Measurements from ENCODE around the gene ILKAP.

The ILKAP gene

DNA sequence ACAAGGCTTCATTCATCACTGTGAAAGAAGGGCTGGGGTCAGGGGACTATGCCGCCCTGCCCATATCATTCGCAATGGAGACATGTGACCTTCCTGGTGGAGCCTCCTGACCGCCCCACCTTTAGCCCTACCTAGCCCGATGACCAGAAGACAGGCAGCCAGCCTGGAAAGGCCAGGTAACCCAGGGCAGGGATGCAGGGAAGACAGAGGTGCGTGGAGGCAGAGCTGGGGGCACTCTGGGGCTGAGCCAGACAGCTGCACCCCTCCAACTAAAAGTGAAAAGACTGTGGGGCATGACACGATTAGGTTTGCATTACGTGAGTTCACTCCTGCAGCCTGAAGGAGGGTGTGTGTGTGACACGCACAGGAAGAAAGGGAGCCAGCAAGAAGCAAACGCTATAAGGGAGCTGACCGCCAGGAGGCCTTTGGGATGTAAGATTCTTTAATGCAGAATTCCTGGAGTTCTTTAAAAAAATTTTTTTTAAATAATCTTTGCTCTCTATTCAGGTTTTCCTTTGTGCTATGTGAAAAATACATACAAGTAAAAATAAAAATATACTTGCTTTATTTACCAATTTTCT lies 40.1 kb upstream of the ILKAP start:
- no peaks in the 10 kb centered on the region for H3K36me3 ChIP-seq (ENCODE audit: control insufficient read depth, insufficient read depth, low read length)
- H3K9ac ChIP-seq: no peak overlapping the region
- H3K27ac ChIP-seq: no peak overlapping the region
- no peaks in the 10 kb centered on the region for H3K4me1 ChIP-seq
- H3K27me3 ChIP-seq (ENCODE audit: control insufficient read depth, insufficient read depth, low read length): no peaks in the 10 kb centered on the region
- H3K9me3 ChIP-seq (ENCODE audit: control insufficient read depth, low read length): no peaks in the 10 kb centered on the region
- no peak overlapping the region for H2AFZ ChIP-seq
- TF ChIP-seq, protein P1, sequence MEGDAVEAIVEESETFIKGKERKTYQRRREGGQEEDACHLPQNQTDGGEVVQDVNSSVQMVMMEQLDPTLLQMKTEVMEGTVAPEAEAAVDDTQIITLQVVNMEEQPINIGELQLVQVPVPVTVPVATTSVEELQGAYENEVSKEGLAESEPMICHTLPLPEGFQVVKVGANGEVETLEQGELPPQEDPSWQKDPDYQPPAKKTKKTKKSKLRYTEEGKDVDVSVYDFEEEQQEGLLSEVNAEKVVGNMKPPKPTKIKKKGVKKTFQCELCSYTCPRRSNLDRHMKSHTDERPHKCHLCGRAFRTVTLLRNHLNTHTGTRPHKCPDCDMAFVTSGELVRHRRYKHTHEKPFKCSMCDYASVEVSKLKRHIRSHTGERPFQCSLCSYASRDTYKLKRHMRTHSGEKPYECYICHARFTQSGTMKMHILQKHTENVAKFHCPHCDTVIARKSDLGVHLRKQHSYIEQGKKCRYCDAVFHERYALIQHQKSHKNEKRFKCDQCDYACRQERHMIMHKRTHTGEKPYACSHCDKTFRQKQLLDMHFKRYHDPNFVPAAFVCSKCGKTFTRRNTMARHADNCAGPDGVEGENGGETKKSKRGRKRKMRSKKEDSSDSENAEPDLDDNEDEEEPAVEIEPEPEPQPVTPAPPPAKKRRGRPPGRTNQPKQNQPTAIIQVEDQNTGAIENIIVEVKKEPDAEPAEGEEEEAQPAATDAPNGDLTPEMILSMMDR (IDR thresholded peaks at IDR 0.05): no peak
- H3K79me2 ChIP-seq: no peaks in the 10 kb centered on the region
- no peak overlapping the region for H3K4me2 ChIP-seq (ENCODE audit: low read length)
- no peak overlapping the region for H3K4me3 ChIP-seq (ENCODE audit: low read depth, low read length)

DNA sequence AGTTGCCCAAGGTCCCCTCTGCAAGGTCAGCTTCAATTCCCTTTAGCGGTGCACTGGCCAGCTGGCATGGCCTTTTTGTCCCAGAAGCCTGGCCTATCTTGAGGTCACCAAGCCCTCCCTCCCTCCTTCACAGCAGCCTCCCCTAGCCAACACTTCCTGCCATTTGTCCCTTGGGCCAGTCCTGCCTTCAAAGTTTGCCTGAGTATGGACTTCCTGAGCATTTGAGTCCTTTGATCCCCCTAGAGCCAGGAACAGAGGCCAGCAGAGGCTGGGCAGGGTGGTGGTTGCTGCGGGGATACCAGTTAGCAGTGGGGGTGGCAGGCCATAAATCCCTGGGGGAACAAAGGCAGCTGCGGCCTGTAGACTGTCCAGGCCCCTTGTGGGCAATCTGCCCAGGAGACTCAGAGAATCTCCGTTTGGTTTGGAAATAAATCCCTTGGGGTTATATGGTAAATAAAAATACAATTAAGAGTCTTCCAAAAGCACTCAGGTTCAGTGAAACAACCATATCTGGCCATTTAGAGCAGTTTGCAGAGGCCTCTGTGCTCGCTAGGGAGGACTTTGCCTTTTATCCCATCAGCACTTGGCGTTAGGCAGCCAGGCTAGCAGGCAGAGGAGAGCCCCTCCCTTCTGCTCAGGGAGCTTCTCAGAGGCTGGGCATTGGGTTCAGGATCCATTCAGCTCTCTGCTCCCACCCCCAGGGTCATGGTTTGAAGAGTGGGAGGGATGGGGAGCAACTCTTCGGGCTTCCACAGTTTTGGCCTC lies 39.4 kb upstream of the ILKAP start:
- Histone ChIP-seq H3K4me3 (ENCODE audit: low read depth, low read length) (no peak overlapping the region), H3K4me2 (ENCODE audit: low read length) (no peak overlapping the region), H3K4me1 (no peaks in the 10 kb centered on the region), H3K27ac (no peak overlapping the region), H3K79me2 (no peaks in the 10 kb centered on the region), H3K36me3 (ENCODE audit: control insufficient read depth, insufficient read depth, low read length) (no peaks in the 10 kb centered on the region), H2AFZ (no peak overlapping the region), H3K9ac (no peak overlapping the region), H3K9me3 (ENCODE audit: control insufficient read depth, low read length) (no peaks in the 10 kb centered on the region), H3K27me3 (ENCODE audit: control insufficient read depth, insufficient read depth, low read length) (no peaks in the 10 kb centered on the region)
- TF ChIP-seq, protein P1 (IDR thresholded peaks at IDR 0.05): no peak

DNA sequence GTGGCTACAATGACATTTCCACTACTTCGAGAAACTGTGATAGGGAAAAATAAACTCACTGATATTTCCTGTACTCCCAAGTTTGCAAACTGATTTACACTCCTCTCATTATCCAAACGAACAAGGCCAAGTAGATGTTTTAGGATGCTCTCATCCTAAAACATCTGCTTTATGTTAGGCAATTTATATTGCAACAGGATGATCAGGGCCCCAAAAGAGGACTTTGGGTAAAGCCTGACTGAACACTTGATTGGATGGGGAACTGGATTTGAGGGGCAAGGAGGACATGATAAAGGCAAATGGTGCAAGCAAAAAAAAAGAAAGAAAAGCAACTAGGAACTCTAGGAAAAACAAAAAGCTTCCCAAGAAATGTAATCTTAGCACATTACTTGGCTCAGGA lies 38.5 kb upstream of the ILKAP start:
- Histone ChIP-seq H3K27ac (no peak overlapping the region), H3K27me3 (ENCODE audit: control insufficient read depth, insufficient read depth, low read length) (no peaks in the 10 kb centered on the region), H3K9ac (no peak overlapping the region), H3K9me3 (ENCODE audit: control insufficient read depth, low read length) (no peaks in the 10 kb centered on the region), H2AFZ (no peak overlapping the region), H3K79me2 (no peaks in the 10 kb centered on the region), H3K36me3 (ENCODE audit: control insufficient read depth, insufficient read depth, low read length) (no peaks in the 10 kb centered on the region), H3K4me3 (ENCODE audit: low read depth, low read length) (no peak overlapping the region), H3K4me1 (no peaks in the 10 kb centered on the region), H3K4me2 (ENCODE audit: low read length) (no peak overlapping the region)
- TF ChIP-seq, protein P1 (IDR thresholded peaks at IDR 0.05): no peak

DNA sequence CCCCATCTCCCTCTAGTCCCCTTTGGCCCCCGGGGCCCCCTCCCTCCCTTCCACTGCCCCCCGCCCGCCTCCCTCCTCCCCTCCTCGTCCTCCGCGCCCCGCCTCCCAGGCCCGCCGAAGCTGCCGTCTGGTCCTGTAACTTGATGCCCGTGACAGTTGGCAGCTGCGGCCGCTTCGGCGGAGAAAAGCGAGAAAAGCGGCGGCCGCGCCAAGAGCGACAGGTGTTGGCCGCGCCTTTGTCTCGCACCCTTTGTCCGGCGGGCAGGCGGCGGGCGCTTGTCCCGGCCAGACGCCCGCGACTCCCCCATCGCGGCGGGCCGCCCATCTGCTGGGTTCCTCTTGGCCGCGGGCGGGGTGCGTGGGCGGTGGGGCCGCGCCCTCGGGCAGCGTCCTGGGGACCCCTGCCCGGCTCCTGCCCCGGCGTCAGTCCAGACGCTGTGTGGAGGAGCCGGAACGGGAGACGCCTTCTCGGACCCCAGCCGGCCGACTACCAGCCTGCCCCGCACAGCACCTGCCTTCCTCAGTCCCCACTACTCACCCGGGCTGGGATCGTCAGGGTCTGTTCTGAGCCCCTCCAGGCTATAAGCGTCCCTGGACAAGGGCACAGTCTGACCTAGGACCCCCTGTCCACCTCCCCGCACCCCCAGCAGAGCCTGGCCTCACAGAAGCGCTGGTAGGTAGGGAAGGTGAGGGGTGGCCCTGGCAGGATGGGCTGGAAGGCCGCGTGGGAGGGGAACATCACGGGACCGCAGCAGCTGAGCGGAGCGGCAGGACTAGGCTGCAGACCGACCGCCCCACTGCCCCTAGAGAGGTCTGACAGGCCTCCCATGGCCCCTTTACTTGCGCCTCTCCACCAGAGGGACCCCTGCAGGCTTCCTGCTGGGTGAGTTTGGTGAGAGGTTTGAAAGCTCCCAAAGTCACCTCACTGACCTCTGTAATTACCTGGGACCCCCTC lies 37.5 kb upstream of the ILKAP start:
- H3K9me3 ChIP-seq (ENCODE audit: control insufficient read depth, low read length): no peaks in the 10 kb centered on the region
- peak overlapping the region; percentile 25 for H3K4me2 ChIP-seq (ENCODE audit: low read length)
- H3K79me2 ChIP-seq: no peaks in the 10 kb centered on the region
- peak overlapping the region; percentile 61 for H2AFZ ChIP-seq
- H3K27ac ChIP-seq: no peak overlapping the region
- H3K4me1 ChIP-seq: no peaks in the 10 kb centered on the region
- no peaks in the 10 kb centered on the region for H3K36me3 ChIP-seq (ENCODE audit: control insufficient read depth, insufficient read depth, low read length)
- no peak overlapping the region for H3K9ac ChIP-seq
- H3K27me3 ChIP-seq (ENCODE audit: control insufficient read depth, insufficient read depth, low read length): no peaks in the 10 kb centered on the region
- TF ChIP-seq, protein P1 (IDR thresholded peaks at IDR 0.05): no peak
- no peak overlapping the region for H3K4me3 ChIP-seq (ENCODE audit: low read depth, low read length)
